Measurements from ENCODE around the gene INCENP. TPM values are rescaled to one million over a fixed set of nuclear protein-coding genes. Genes with fewer than 3 reads are reported as not detected.

The INCENP gene
- total and polyA plus RNA-seq, 11 donors = 2.0 to 22.8 (median 12.5) TPM

DNA sequence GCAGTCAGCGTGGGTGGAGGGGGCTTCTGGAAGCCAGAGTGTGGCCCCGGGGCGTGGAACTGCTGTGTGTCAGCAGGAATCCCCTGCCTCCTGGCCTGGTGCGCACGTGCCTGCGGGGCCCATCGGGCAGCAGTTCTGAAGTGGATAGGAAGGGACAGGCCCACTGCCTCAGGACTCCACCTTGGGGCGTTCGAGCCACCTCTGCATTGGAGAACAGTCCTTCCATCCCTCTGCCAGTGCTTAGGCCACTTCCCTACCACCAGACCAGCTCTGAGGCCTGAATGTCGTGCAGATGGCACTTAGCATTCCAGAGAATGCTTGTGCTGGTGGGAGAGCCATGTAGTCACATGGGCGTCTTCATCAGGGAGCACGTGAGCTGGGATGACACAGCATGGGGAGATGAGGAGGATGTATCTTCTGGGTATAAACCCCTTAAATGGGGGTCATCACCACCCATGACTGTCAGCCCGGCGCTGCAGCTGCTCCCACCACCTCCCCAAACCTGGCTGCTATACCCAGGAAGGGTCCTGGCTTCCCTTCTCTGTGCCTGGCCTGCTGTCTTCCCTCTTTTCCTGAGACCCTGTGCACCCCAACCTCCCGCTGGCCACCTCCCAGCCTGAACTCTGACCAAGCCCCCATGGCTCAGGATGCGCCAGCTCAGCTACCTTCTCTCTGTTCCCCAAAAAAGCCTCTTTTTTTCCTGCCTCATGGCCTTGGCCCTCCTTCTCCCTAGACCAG lies 9.7 kb downstream of the INCENP start:
- peak in 1 of 4 donors; percentile 14 for ATAC-seq
- no peaks in the 10 kb centered on the region for H3K9me3 ChIP-seq
- H3K4me3 ChIP-seq = no peak overlapping the region
- no peaks in the 10 kb centered on the region for H3K27me3 ChIP-seq
- no peak for DNase-seq
- no peaks in the 10 kb centered on the region for H3K4me1 ChIP-seq
- no peak overlapping the region for H3K27ac ChIP-seq
- WGBS, 4 donors = 85 to 90% (median 87%) methylated on average over 14 to 16 of the region's 16 CpGs
- intact Hi-C loops (cut with DNase I) = no loop called here
- peaks cover 0 to 45% (median 24%) of the 10 kb centered on the region in 9 donors for H3K36me3 ChIP-seq
- TF ChIP-seq, protein P1, sequence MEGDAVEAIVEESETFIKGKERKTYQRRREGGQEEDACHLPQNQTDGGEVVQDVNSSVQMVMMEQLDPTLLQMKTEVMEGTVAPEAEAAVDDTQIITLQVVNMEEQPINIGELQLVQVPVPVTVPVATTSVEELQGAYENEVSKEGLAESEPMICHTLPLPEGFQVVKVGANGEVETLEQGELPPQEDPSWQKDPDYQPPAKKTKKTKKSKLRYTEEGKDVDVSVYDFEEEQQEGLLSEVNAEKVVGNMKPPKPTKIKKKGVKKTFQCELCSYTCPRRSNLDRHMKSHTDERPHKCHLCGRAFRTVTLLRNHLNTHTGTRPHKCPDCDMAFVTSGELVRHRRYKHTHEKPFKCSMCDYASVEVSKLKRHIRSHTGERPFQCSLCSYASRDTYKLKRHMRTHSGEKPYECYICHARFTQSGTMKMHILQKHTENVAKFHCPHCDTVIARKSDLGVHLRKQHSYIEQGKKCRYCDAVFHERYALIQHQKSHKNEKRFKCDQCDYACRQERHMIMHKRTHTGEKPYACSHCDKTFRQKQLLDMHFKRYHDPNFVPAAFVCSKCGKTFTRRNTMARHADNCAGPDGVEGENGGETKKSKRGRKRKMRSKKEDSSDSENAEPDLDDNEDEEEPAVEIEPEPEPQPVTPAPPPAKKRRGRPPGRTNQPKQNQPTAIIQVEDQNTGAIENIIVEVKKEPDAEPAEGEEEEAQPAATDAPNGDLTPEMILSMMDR (IDR thresholded peaks at IDR 0.05) = no peak
- no peak for TF ChIP-seq POLR2A (IDR thresholded peaks at IDR 0.05)

DNA sequence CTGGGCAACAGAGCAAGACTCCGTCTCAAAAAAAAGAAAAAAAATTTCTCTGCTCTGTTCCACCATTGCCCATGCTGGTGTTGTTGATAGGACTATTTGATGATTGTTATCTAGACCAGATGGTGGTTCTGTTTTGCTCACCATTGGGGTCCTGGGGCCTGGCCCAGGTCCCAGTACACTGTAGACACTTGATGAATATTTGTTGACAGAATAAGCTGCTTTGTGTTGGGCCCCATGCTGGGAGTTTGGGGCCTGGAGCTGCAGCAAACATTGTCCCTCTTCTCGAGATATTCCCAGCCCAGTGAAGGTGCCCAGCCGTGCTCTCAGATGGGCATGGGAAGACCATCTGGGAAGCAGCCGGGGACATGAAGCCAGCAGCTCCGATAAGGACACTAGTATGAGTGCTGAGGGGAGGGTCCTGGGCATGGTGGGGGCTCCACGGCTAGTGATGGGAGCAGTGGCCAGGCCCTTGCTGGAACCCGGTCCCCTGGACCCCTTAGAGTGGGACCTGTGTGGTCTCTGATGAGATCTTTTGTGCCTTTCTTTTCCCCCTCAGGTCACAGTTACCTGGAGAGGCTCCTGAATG lies 13.6 kb downstream of the INCENP start:
- H3K27ac ChIP-seq = no peak overlapping the region
- H3K4me1 ChIP-seq = no peaks in the 10 kb centered on the region
- no peaks in the 10 kb centered on the region for H3K27me3 ChIP-seq
- DNase-seq = no peak
- no peak for TF ChIP-seq POLR2A (IDR thresholded peaks at IDR 0.05)
- TF ChIP-seq, protein P1 (IDR thresholded peaks at IDR 0.05) = no peak
- ATAC-seq = no peak
- WGBS, 4 donors = 94 to 100% (median 97%) methylated on average over 6 to 7 of the region's 7 CpGs
- H3K4me3 ChIP-seq = no peak overlapping the region
- peaks cover 0 to 54% (median 29%) of the 10 kb centered on the region in 9 donors for H3K36me3 ChIP-seq
- intact Hi-C loops (cut with DNase I) = no loop called here
- H3K9me3 ChIP-seq = no peaks in the 10 kb centered on the region

DNA sequence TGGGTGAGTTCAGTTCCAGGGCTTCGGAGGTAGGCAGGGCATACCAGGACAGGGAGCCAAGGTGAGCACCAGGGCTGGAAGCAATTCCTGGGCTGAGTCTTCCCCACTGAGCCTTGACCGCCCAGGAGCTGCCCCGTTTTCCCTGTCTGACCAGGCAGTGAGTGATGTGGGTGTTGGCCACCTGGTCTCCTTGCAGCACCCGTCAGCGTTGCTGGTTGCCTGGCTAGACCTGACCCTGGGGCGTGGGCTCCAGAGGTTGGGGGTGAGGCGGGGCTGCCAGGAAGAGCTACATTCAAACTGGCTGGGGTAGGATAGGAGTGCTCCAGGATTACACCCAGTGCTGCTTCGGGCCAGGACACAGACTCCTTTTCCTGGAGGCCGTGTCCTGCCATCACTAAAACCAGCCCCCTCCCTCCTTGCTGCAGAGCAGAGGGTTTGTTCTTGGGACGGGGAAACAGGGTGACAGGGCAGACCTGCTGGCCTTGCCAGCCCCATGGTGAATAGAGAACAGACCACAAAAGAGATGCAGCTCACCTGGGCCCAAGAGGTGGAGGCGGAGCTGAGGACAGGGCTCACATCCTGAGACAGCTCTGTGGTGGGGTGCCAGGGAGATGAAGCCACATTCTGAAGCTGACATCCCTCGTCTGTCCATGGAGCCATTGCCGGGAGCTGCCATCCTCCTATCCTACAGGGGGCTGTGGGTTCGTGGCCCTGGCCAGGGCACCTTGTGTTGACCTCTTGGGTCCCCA lies 14.2 kb downstream of the INCENP start:
- no peak for DNase-seq
- TF ChIP-seq POLR2A (IDR thresholded peaks at IDR 0.05) = no peak
- TF ChIP-seq, protein P1 (IDR thresholded peaks at IDR 0.05) = no peak

More for the DNA sequence above, 14.2 kb downstream of the INCENP start:
- no peaks in the 10 kb centered on the region for H3K9me3 ChIP-seq
- peaks cover 0 to 56% (median 29%) of the 10 kb centered on the region in 9 donors for H3K36me3 ChIP-seq
- H3K4me3 ChIP-seq = no peak overlapping the region
- no peak for ATAC-seq
- H3K27me3 ChIP-seq = no peaks in the 10 kb centered on the region
- H3K4me1 ChIP-seq = no peaks in the 10 kb centered on the region
- intact Hi-C loops (cut with DNase I) = no loop called here
- 95 to 99% (median 97%) methylated on average over 10 to 14 of the region's 14 CpGs for WGBS, 4 donors
- H3K27ac ChIP-seq = no peak overlapping the region

Data from heart left ventricle (tissue), 16 donors.